Smooth muscle cell (in vitro differentiated cells): ENCODE measurements around the gene HLA-DRB5. TPM values are rescaled to one million over a fixed set of nuclear protein-coding genes. Genes with fewer than 3 reads are reported as not detected.
A peak's percentile ranks its signal among the peaks of the same experiment; 100 is the strongest.

Source experiments
- DNase-seq: peaks from one replicate; lab custom pipeline; 2025; ENCODE audit not compliant: unreplicated experiment; lab: John Stamatoyannopoulos, UW
- H2AFZ ChIP-seq: fragments of 200-600 bp; sonication (generic); 2 replicates; pipeline ENCODE4 v1.6.0; 2016; ENCODE audit warnings: antibody characterized with exemption, low read depth, mild to moderate bottlenecking
- H3F3A ChIP-seq: fragments of 200-600 bp; sonication (generic); 2 replicates; pipeline ENCODE4 v1.6.0; 2017; ENCODE audit warnings: antibody characterized with exemption, low read depth
- H3K27ac ChIP-seq: fragments of 200-600 bp; sonication (generic); 2 replicates; pipeline ENCODE4 v1.5.1; 2016; ENCODE audit warnings: low read depth, mild to moderate bottlenecking
- H3K27me3 ChIP-seq: fragments of 200-600 bp; sonication (generic); 2 replicates; pipeline ENCODE4 v1.6.1; 2016; ENCODE audit warnings: low read depth, mild to moderate bottlenecking
- H3K36me3 ChIP-seq: fragments of 200-600 bp; sonication (generic); 2 replicates; pipeline ENCODE4 v1.5.1; 2016; ENCODE audit warnings: low read depth
- H3K4me1 ChIP-seq: fragments of 200-600 bp; sonication (generic); 2 replicates; pipeline ENCODE4 v1.5.1; 2016; ENCODE audit warnings: low read depth
- H3K4me2 ChIP-seq: fragments of 200-600 bp; sonication (generic); 2 replicates; pipeline ENCODE4 v1.6.0; 2016; ENCODE audit warnings: mild to moderate bottlenecking
- H3K4me3 ChIP-seq: fragments of 200-600 bp; sonication (generic); 2 replicates; pipeline ENCODE4 v1.5.1; 2016; ENCODE audit warnings: mild to moderate bottlenecking
- H3K79me2 ChIP-seq: fragments of 200-600 bp; sonication (generic); 2 replicates; pipeline ENCODE4 v1.6.0; 2016; ENCODE audit warnings: low read depth, mild to moderate bottlenecking
- H3K9ac ChIP-seq: fragments of 200-600 bp; sonication (generic); 2 replicates; pipeline ENCODE4 v1.6.0; 2016; ENCODE audit warnings: low read depth
- H3K9me3 ChIP-seq: fragments of 200-600 bp; sonication (generic); replicated peaks from 2 replicates; pipeline ENCODE4 v1.5.1; 2016; ENCODE audit warnings: low read depth
- H4K20me1 ChIP-seq: fragments of 200-600 bp; sonication (generic); 2 replicates; pipeline ENCODE4 v1.6.0; 2016; ENCODE audit warnings: low read depth
- CTCF ChIP-seq: fragments of 200-600 bp; sonication (generic); IDR thresholded peaks from 2 replicates; pipeline ENCODE4 v1.5.1; 2017; ENCODE audit warnings: borderline replicate concordance, mild to moderate bottlenecking, antibody characterized with exemption; ENCODE audit not compliant: insufficient read depth, poor library complexity, severe bottlenecking
- WGBS: methylation state at CpG from one replicate; pipeline ENCODE4 v1.1.7; 2016; ENCODE audit warnings: low lambda C conversion rate; 5-methylcytosine and 5-hydroxymethylcytosine counted together
- polyA plus RNA-seq: library from polyadenylated mRNA; unstranded; fragments of >200 nt; fragmentation: Nextera tagmentation; extraction: Ambion mirVana; gene quantifications from 2 replicates; pipeline ENCODE4 v1.2.1, GENCODE V29; 2016
- total RNA-seq: library from RNA; depleted of rRNA; stranded (reverse); fragments of >200 nt; gene quantifications from 2 replicates; pipeline ENCODE4 v1.2.3, GENCODE V29; 2014

Gene HLA-DRB5
- total and polyA plus RNA-seq, 2 experiments from 2014 or later, result 7.9 to 10.4 TPM

GRCh38 chr6:32554116-32554965 lies 24.3 kb upstream of the HLA-DRB5 start:
- TF ChIP-seq CTCF, result no peak
- Histone ChIP-seq H3K36me3 (no peaks in the 10 kb centered on the region), H3K27ac (no peak overlapping the region), H4K20me1 (no peaks in the 10 kb centered on the region), H3K4me1 (no peaks in the 10 kb centered on the region), H3K9ac (no peak overlapping the region), H3K79me2 (no peaks in the 10 kb centered on the region), H3K4me2 (no peak overlapping the region), H3K9me3 (no peaks in the 10 kb centered on the region), H3K27me3 (no peaks in the 10 kb centered on the region), H2AFZ (no peak overlapping the region), H3F3A (no peaks in the 10 kb centered on the region), H3K4me3 (no peak overlapping the region)
- no peak for DNase-seq
- 96% methylated on average over 9 of the region's 9 CpGs for WGBS

GRCh38 chr6:32553037-32553742 lies 23.1 kb upstream of the HLA-DRB5 start:
- TF ChIP-seq CTCF, result no peak
- Histone ChIP-seq H3K4me2 (no peak overlapping the region), H3K27ac (no peak overlapping the region)

GRCh38 chr6:32551410-32551809 lies 21.3 kb upstream of the HLA-DRB5 start:
- Histone ChIP-seq H2AFZ (no peak overlapping the region), H3K4me2 (no peak overlapping the region), H3K27ac (no peak overlapping the region), H3K27me3 (no peaks in the 10 kb centered on the region), H3F3A (no peaks in the 10 kb centered on the region), H3K4me3 (no peak overlapping the region), H3K36me3 (no peaks in the 10 kb centered on the region), H3K9ac (no peak overlapping the region), H4K20me1 (no peaks in the 10 kb centered on the region), H3K9me3 (no peaks in the 10 kb centered on the region), H3K79me2 (no peaks in the 10 kb centered on the region), H3K4me1 (no peaks in the 10 kb centered on the region)
- 28% methylated on average over 5 of the region's 5 CpGs for WGBS
- DNase-seq, result no peak
- no peak for TF ChIP-seq CTCF

More at GRCh38 chr6:32553037-32553742, 23.1 kb upstream of the HLA-DRB5 start:
- H3K9ac ChIP-seq, result no peak overlapping the region
- H4K20me1 ChIP-seq, result no peaks in the 10 kb centered on the region
- H2AFZ ChIP-seq, result peak overlapping the region; percentile 5
- H3K27me3 ChIP-seq, result no peaks in the 10 kb centered on the region
- no peak overlapping the region for H3K4me3 ChIP-seq
- WGBS, result 52% methylated on average over 5 of the region's 5 CpGs
- H3K4me1 ChIP-seq, result no peaks in the 10 kb centered on the region
- no peaks in the 10 kb centered on the region for H3K36me3 ChIP-seq
- no peaks in the 10 kb centered on the region for H3K9me3 ChIP-seq
- DNase-seq, result no peak
- no peaks in the 10 kb centered on the region for H3K79me2 ChIP-seq
- no peaks in the 10 kb centered on the region for H3F3A ChIP-seq
